Activated B cell treated with CpG ODN at 0.5 μM for 24 hours (primary cell): Measurements from ENCODE around the gene PLEKHA5. TPM values are rescaled to one million over a fixed set of nuclear protein-coding genes. Genes with fewer than 3 reads are reported as not detected.

ENCODE experiments used
- ATAC-seq: fragments of 200-7000 bp; cut with Tn5 transposase; one replicate; pipeline ENCODE4 v1.10.0; 2021; ENCODE audit warnings: low read depth, mild to moderate bottlenecking, moderate library complexity
- CTCF ChIA-PET: fragments of 350-600 bp; sonication (Branson Sonifier 250); formaldehyde crosslinking; loops from one replicate; lab custom pipeline; 2021; ENCODE audit warnings: antibody characterized with exemption; lab: Charles Lee
- POLR2A ChIA-PET: fragments of 350-600 bp; sonication (Branson Sonifier 250); formaldehyde crosslinking; loops from one replicate; lab custom pipeline; 2021; ENCODE audit warnings: antibody characterized with exemption; lab: Charles Lee
- DNase-seq: peaks from one replicate; pipeline ENCODE4 v3.0.0; 2022
- H3K27ac Mint-ChIP-seq: one replicate; pipeline ENCODE4 v1.8.0; 2020; ENCODE audit warnings: mixed read lengths
- H3K27me3 Mint-ChIP-seq: one replicate; pipeline ENCODE4 v1.8.0; 2021; ENCODE audit warnings: mixed read lengths
- H3K36me3 Mint-ChIP-seq: one replicate; pipeline ENCODE4 v1.8.0; 2021; ENCODE audit warnings: low read depth, mixed read lengths
- H3K4me1 Mint-ChIP-seq: one replicate; pipeline ENCODE4 v1.8.0; 2021; ENCODE audit warnings: mixed read lengths
- H3K4me3 Mint-ChIP-seq: one replicate; pipeline ENCODE4 v1.8.0; 2020; ENCODE audit warnings: mild to moderate bottlenecking, mixed read lengths
- H3K9me3 Mint-ChIP-seq: one replicate; pipeline ENCODE4 v1.8.0; 2020; ENCODE audit warnings: mixed read lengths
- intact Hi-C: fragments of 100-400 bp; cut with micrococcal nuclease; formaldehyde crosslinking; loops from one replicate; pipeline ENCODE4 v1.15.1; 2024
- total RNA-seq: library from RNA; stranded (reverse); gene quantifications from 2 replicates; pipeline ENCODE4 v1.2.3, GENCODE V29; 2022
- TF ChIP-seq, protein P1 (sequence below): fragments of 200-600 bp; IDR thresholded peaks from one replicate; pipeline ENCODE4 v1.8.0; 2022; ENCODE audit warnings: antibody characterized with exemption, mild to moderate bottlenecking

The PLEKHA5 gene
- total RNA-seq, 1 donor from 2014 or later = 0.11 TPM

DNA sequence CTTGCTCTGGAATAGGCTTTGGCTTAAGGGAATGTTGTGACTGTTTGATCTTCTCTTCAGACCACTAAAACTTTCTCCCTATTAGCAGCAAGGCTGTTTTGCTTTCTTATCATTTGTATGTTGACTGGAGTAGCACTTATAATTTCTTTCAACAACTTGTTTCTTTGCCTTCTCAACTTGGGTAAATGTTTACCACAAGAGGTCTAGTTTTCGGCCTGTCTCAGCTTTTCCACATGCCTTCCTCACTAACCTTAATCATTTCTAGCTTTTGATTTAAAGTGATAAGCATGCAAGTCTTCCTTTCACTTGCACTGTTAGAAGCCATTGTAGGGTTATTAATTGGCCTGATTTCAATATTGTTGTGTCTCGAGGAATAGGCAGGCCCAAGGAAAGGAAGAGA, 183.1 kb downstream of the PLEKHA5 start:
- DNase-seq = no peak
- intact Hi-C loops = no loop called here
- no peak for ATAC-seq
- H3K36me3 Mint-ChIP-seq = no peaks in the 10 kb centered on the region
- no peaks in the 10 kb centered on the region for H3K4me1 Mint-ChIP-seq
- TF ChIP-seq, protein P1, sequence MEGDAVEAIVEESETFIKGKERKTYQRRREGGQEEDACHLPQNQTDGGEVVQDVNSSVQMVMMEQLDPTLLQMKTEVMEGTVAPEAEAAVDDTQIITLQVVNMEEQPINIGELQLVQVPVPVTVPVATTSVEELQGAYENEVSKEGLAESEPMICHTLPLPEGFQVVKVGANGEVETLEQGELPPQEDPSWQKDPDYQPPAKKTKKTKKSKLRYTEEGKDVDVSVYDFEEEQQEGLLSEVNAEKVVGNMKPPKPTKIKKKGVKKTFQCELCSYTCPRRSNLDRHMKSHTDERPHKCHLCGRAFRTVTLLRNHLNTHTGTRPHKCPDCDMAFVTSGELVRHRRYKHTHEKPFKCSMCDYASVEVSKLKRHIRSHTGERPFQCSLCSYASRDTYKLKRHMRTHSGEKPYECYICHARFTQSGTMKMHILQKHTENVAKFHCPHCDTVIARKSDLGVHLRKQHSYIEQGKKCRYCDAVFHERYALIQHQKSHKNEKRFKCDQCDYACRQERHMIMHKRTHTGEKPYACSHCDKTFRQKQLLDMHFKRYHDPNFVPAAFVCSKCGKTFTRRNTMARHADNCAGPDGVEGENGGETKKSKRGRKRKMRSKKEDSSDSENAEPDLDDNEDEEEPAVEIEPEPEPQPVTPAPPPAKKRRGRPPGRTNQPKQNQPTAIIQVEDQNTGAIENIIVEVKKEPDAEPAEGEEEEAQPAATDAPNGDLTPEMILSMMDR = no peak
- POLR2A ChIA-PET = no interaction called here
- H3K9me3 Mint-ChIP-seq = no peaks in the 10 kb centered on the region
- no peak overlapping the region for H3K27ac Mint-ChIP-seq
- H3K4me3 Mint-ChIP-seq = no peak overlapping the region
- CTCF ChIA-PET = no interaction called here
- no peaks in the 10 kb centered on the region for H3K27me3 Mint-ChIP-seq

GRCh38 chr12:19316425-19316824, 186.9 kb downstream of the PLEKHA5 start:
- Mint-ChIP-seq H3K27ac (no peak overlapping the region), H3K27me3 (no peaks in the 10 kb centered on the region), H3K4me1 (no peaks in the 10 kb centered on the region), H3K36me3 (no peaks in the 10 kb centered on the region), H3K9me3 (no peaks in the 10 kb centered on the region), H3K4me3 (no peak overlapping the region)
- CTCF ChIA-PET = no interaction called here
- POLR2A ChIA-PET = no interaction called here
- intact Hi-C loops = no loop called here
- ATAC-seq = no peak
- TF ChIP-seq, protein P1 = no peak
- DNase-seq = no peak

- H3K9me3 Mint-ChIP-seq = peaks cover 3% of the 10 kb centered on the region
- H3K27ac Mint-ChIP-seq = no peak overlapping the region
- H3K4me3 Mint-ChIP-seq = no peak overlapping the region
- ATAC-seq (no peak), DNase-seq (no peak)
- H3K4me1 Mint-ChIP-seq = no peaks in the 10 kb centered on the region
- ChIA-PET CTCF (interaction anchor here (0.6 kb wide), 1 partner anchor 1177 kb away, joined by 3 read pairs; no protein-coding TSS in a partner anchor), POLR2A (no interaction called here)
- no peaks in the 10 kb centered on the region for H3K36me3 Mint-ChIP-seq
- intact Hi-C loops = no loop called here
- TF ChIP-seq, protein P1 = no peak
- no peaks in the 10 kb centered on the region for H3K27me3 Mint-ChIP-seq
These were observed 192.8 kb downstream of the PLEKHA5 start for GRCh38 chr12:19322376-19322775.

DNA sequence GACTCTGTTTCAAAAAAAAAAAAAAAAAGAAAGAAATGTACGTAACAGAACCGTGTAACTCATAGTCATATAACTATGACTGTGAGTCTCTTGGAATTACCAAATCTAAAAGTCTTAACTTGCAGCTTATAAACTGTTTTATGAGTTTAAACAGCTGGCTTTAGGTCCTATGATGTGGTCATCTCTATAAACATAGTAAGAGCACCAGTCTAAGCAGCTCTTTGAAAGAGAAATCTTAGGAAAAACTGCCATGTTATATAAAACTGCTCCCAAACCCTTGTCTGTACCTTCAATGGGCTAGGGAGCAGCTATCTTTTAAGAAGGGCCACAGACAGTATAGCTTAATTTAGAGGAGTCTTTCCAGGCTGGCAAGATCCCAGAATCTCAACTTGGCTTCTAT, 194.3 kb downstream of the PLEKHA5 start:
- intact Hi-C loops = no loop called here
- H3K4me1 Mint-ChIP-seq = no peaks in the 10 kb centered on the region

DNA sequence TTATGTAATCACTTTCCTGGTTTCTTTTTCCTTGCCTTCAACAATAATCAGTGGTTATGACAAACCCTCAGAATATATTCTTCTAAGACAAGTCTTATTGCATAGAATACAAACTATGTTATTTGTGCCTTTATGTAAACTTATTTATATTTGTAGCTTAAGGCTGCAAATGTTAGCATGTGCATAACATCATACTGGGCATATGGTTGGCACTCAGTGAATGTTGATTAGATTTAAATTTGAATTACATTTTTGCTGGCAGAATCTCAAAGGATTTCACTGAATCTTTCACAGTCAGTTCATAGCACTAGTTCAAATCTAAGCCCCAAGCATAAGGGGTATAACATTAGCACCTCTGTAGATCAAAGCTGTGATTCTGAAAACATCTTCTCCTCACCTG, 196.6 kb downstream of the PLEKHA5 start:
- TF ChIP-seq, protein P1 = no peak
- DNase-seq (no peak), ATAC-seq (no peak)
- H3K36me3 Mint-ChIP-seq = no peaks in the 10 kb centered on the region
- no peak overlapping the region for H3K4me3 Mint-ChIP-seq
- ChIA-PET CTCF (no interaction called here), POLR2A (no interaction called here)
- H3K27ac Mint-ChIP-seq = no peak overlapping the region
- no peaks in the 10 kb centered on the region for H3K4me1 Mint-ChIP-seq
- H3K27me3 Mint-ChIP-seq = no peaks in the 10 kb centered on the region
- intact Hi-C loops = no loop called here
- H3K9me3 Mint-ChIP-seq = peaks cover 9% of the 10 kb centered on the region

More for the DNA sequence above, 194.3 kb downstream of the PLEKHA5 start:
- H3K9me3 Mint-ChIP-seq = peaks cover 9% of the 10 kb centered on the region
- TF ChIP-seq, protein P1 = no peak
- POLR2A ChIA-PET = no interaction called here
- H3K4me3 Mint-ChIP-seq = no peak overlapping the region
- ATAC-seq (no peak), DNase-seq (no peak)
- no peak overlapping the region for H3K27ac Mint-ChIP-seq
- no peaks in the 10 kb centered on the region for H3K36me3 Mint-ChIP-seq
- H3K27me3 Mint-ChIP-seq = no peaks in the 10 kb centered on the region
- CTCF ChIA-PET = no interaction called here
